NCI-H446 (cell line): ENCODE data around the gene GDF11.

Experiments used
- DNase-seq, 2 experiments: peaks; one replicate each; lab custom pipeline; 2025; lab: John Stamatoyannopoulos, UW

GDF11 gene

DNA sequence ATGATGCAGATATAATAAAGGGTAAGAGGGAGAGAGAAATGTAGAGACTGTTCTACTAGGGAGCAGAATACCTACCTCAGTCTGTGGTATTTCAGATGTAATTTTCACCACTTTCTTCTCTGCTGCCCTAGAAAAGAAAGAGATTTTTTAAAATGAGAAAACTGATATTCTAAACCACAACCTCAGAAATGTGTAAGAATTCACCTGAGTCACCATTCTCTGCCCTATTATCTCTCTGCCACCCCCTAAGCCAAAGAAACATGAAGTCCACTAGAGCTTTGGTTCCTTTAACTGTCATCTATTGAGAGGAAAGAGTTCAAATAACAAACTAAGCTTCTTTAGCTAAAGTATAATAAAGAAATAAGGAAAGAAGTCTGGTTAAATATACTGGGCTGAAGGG is 53.0 kb downstream of the GDF11 start:
- no peak for DNase-seq

DNA sequence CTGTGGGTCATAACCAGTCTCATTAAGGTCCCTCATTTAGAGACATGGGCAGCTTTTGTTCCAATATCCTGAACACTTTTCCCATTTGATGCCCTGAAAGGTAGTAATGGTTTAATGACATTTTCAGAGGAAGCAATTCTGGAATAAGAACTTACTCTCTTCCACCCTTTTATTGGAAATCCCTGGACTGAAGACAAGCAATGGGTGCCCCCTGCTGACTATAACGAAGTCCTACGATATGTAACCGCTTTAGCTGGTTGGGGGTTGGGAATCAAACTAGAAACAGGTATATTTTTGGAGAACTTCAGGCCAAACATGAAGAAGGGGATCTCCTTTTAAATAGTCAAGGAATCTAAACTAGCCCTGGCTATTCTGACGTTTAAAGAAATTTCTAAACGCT is 54.1 kb downstream of the GDF11 start:
- DNase-seq: peak in 1 of 2 experiments; percentile 10

DNA sequence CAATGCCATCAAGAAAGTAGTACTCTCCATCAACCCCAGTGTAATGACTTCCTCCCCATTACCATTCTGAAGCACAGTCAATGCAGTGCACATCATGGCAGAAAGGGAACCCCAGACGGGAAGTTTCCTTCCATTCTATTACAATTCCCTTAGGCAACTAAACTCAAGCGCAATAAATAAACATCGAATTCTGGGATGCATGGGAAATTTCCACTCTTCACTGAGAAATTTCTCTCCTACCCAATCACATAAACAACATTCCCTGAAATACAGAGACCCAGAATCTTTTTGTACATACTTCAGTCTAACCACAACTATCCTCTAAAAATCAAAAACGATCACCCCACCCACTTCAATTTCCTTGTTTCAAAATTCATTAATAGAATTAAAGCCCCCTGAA is 54.6 kb downstream of the GDF11 start:
- no peak for DNase-seq
